ENCODE measurements around the gene MME. TPM values are rescaled to one million over a fixed set of nuclear protein-coding genes. Genes with fewer than 3 reads are reported as not detected.

The MME gene
- total and polyA plus RNA-seq, 2 of the 8 experiments (the other 6 are each of a cell fraction or from before 2014, with no cell fraction given), result 5.0 to 39.6 TPM

DNA sequence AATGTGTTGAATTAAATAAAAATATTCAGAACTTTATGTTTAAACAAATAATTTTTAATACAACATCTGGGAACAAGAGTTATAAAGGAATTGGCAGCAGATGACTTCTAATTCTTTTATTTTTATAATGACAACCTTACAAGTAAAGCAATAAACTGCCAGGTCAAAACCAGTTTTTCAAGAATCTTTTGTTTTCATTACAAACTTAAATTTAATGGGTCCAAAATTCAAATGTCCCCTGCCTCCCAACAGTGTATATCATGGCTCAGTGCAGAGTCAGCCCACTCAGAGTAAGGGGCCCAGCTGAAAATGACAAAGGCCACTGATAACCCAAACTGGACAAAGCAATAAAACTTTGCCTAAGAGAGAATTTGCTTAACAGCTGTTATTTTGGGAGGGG lies 131.8 kb downstream of the MME start:
- Histone ChIP-seq H2AFZ (ENCODE audit: low read length) (no peak overlapping the region), H4K8ac (ENCODE audit: extremely low read depth, insufficient read depth, low read length) (no peak overlapping the region), H3K79me2 (ENCODE audit: control insufficient read depth in 1 of 2, insufficient read depth in 2 of 2, low read length in 2 of 2) (no peaks in the 10 kb centered on the region), H3K18ac (ENCODE audit: extremely low read depth, low read length) (no peak overlapping the region), H2BK12ac (ENCODE audit: low read depth, low read length) (no peak overlapping the region), H3K79me1 (ENCODE audit: low read depth, low read length) (no peaks in the 10 kb centered on the region), H3K9ac (replicated peaks in 1 of 4; ENCODE audit: extremely low read depth in 1 of 4, low read depth in 3 of 4, low read length in 3 of 4) (no peak overlapping the region), H3K4ac (replicated peaks; ENCODE audit: insufficient read length, low read depth, low read length) (no peak overlapping the region), H2BK120ac (replicated peaks; ENCODE audit: low read depth, low read length) (no peak overlapping the region), H4K91ac (replicated peaks; ENCODE audit: insufficient read length, low read length) (no peak overlapping the region), H2BK5ac (ENCODE audit: low read depth, low read length) (no peak overlapping the region), H3K9me3 (ENCODE audit: insufficient read depth in 2 of 2, low read depth in 1 of 2, low read length in 1 of 2) (no peaks in the 10 kb centered on the region), H3K36me3 (ENCODE audit: control insufficient read depth in 2 of 4, insufficient read depth in 4 of 4, low read length in 3 of 4) (no peaks in the 10 kb centered on the region), H3K4me3 (ENCODE audit: extremely low read depth in 1 of 4, insufficient read depth in 2 of 4, low read depth in 3 of 4, low read length in 4 of 4) (no peak overlapping the region), H4K5ac (ENCODE audit: insufficient read length, low read depth, low read length) (no peak overlapping the region), H3K4me2 (ENCODE audit: insufficient read depth in 1 of 2, low read depth in 2 of 2, low read length in 2 of 2) (no peak overlapping the region), H3K23ac (ENCODE audit: insufficient read length) (no peak overlapping the region), H3K27me3 (replicated peaks in 1 of 4; ENCODE audit: control insufficient read depth in 3 of 4, extremely low read depth in 1 of 4, insufficient read depth in 3 of 4, low read length in 3 of 4) (no peaks in the 10 kb centered on the region), H4K20me1 (replicated peaks in 1 of 2; ENCODE audit: control insufficient read depth in 1 of 2, insufficient read depth in 2 of 2, low read length in 2 of 2) (no peaks in the 10 kb centered on the region), H3K56ac (replicated peaks; ENCODE audit: insufficient read length, low read depth, low read length) (no peak overlapping the region), H2BK15ac (ENCODE audit: low read length) (no peak overlapping the region), H3K23me2 (ENCODE audit: low read depth, low read length) (no peaks in the 10 kb centered on the region), H2AK5ac (ENCODE audit: low read depth, low read length) (no peak overlapping the region), H3K4me1 (replicated peaks in 1 of 4; ENCODE audit: control insufficient read depth in 3 of 4, insufficient read depth in 4 of 4, low read length in 3 of 4) (no peaks in the 10 kb centered on the region), H3K14ac (ENCODE audit: insufficient read length) (no peak overlapping the region), H3K27ac (ENCODE audit: low read depth, low read length) (no peak overlapping the region), H2BK20ac (ENCODE audit: low read length) (no peak overlapping the region)
- FAIRE-seq, result no peak
- ChIA-PET CTCF (ENCODE audit: partially characterized antibody) (interaction anchor here (1.6 kb wide), 1 partner anchor 14 kb away, joined by 4 read pairs; no protein-coding TSS in a partner anchor), POLR2A (ENCODE audit: partially characterized antibody) (no interaction called here)
- DNase-seq (ENCODE audit: low read depth in 1 of 2, low spot score in 2 of 2), result no peak
- TF ChIP-seq CTCF (IDR thresholded peaks at IDR 0.05; ENCODE audit: control extremely low read depth in 1 of 3, insufficient read depth in 1 of 3, low read depth in 1 of 3, low read length in 3 of 3) (no peak), ASH2L (IDR thresholded peaks at IDR 0.05; ENCODE audit: low read length) (no peak), RBBP5 (IDR thresholded peaks at IDR 0.05; ENCODE audit: borderline replicate concordance, low read depth, low read length) (no peak), GABPA (IDR thresholded peaks at IDR 0.05; ENCODE audit: borderline replicate concordance, insufficient read depth, low read length) (no peak), KDM5A (IDR thresholded peaks at IDR 0.05; ENCODE audit: low read length) (no peak), SIN3A (conservative IDR thresholded peaks at IDR 0.05 in 1 of 2, IDR thresholded peaks at IDR 0.05 in 1 of 2; ENCODE audit: low read depth in 1 of 2, low read length in 2 of 2) (no peak), RFX5 (IDR thresholded peaks at IDR 0.05; ENCODE audit: borderline replicate concordance, low read depth, low read length) (no peak), SIX5 (IDR thresholded peaks at IDR 0.05; ENCODE audit: low read depth, low read length) (no peak), ATF2 (IDR thresholded peaks at IDR 0.05; ENCODE audit: low read length) (no peak), SAP30 (IDR thresholded peaks at IDR 0.05; ENCODE audit: insufficient read depth, insufficient replicate concordance, low read length) (no peak), NRF1 (IDR thresholded peaks at IDR 0.05; ENCODE audit: low read depth, low read length) (no peak)

Data from H1 (cell line).